HEK293 (cell line): ENCODE results near the gene KCTD2.

Source experiments
- BCL11A ChIP-seq: fragments of 450-650 bp; formaldehyde crosslinking; IDR thresholded peaks from 2 replicates; pipeline ENCODE4 v1.5.1; 2016; ENCODE audit warnings: low read depth, missing biosample characterization, missing genetic modification characterization
- BCL11B ChIP-seq: fragments of 450-650 bp; formaldehyde crosslinking; IDR thresholded peaks from 2 replicates; pipeline ENCODE4 v1.5.1; 2016; ENCODE audit warnings: low read depth, missing biosample characterization, missing genetic modification characterization
- CTCF ChIP-seq: fragments of 450-650 bp; formaldehyde crosslinking; IDR thresholded peaks from 2 replicates; pipeline ENCODE4 v1.5.1; 2016; ENCODE audit warnings: missing biosample characterization, missing genetic modification characterization
- EGR2 ChIP-seq: fragments of 450-650 bp; formaldehyde crosslinking; IDR thresholded peaks from 2 replicates; pipeline ENCODE4 v1.5.1; 2016; ENCODE audit warnings: low read depth, missing biosample characterization, missing genetic modification characterization
- HIC1 ChIP-seq: fragments of 450-650 bp; formaldehyde crosslinking; IDR thresholded peaks from 2 replicates; pipeline ENCODE4 v1.5.1; 2016; ENCODE audit warnings: missing biosample characterization, missing genetic modification characterization
- PRDM2 ChIP-seq: fragments of 450-650 bp; formaldehyde crosslinking; IDR thresholded peaks from 2 replicates; pipeline ENCODE4 v1.5.1; 2016; ENCODE audit warnings: missing biosample characterization, missing genetic modification characterization, borderline replicate concordance
- SCRT2 ChIP-seq: fragments of 450-650 bp; formaldehyde crosslinking; IDR thresholded peaks from 2 replicates; pipeline ENCODE4 v1.5.1; 2016; ENCODE audit warnings: missing biosample characterization, missing genetic modification characterization
- SP7 ChIP-seq: fragments of 450-650 bp; formaldehyde crosslinking; IDR thresholded peaks from 2 replicates; pipeline ENCODE4 v1.5.1; 2016; ENCODE audit warnings: missing biosample characterization, missing genetic modification characterization
- ZBTB10 ChIP-seq: fragments of 450-650 bp; formaldehyde crosslinking; IDR thresholded peaks from 2 replicates; pipeline ENCODE4 v1.5.1; 2016; ENCODE audit warnings: missing biosample characterization, missing genetic modification characterization
- ZBTB26 ChIP-seq: fragments of 450-650 bp; formaldehyde crosslinking; optimal IDR thresholded peaks from 2 replicates; pipeline ENCODE3; 2016; ENCODE audit warnings: missing biosample characterization, mild to moderate bottlenecking, missing genetic modification characterization
- ZBTB8A ChIP-seq: fragments of 450-650 bp; formaldehyde crosslinking; IDR thresholded peaks from 2 replicates; pipeline ENCODE4 v1.5.1; 2016; ENCODE audit warnings: missing biosample characterization, missing genetic modification characterization
- ZFP69B ChIP-seq: fragments of 450-650 bp; formaldehyde crosslinking; IDR thresholded peaks from 2 replicates; pipeline ENCODE4 v1.5.1; 2016; ENCODE audit warnings: missing biosample characterization, missing genetic modification characterization
- ZNF10 ChIP-seq: fragments of 450-650 bp; formaldehyde crosslinking; IDR thresholded peaks from 2 replicates; pipeline ENCODE4 v1.5.1; 2017; ENCODE audit warnings: missing biosample characterization, missing genetic modification characterization
- ZNF24 ChIP-seq: fragments of 450-650 bp; formaldehyde crosslinking; IDR thresholded peaks from 2 replicates; pipeline ENCODE4 v1.5.1; 2016; ENCODE audit warnings: missing biosample characterization, missing genetic modification characterization
- ZNF302 ChIP-seq: fragments of 450-650 bp; formaldehyde crosslinking; IDR thresholded peaks from 2 replicates; pipeline ENCODE4 v1.5.1; 2016; ENCODE audit warnings: missing biosample characterization, missing genetic modification characterization, low read depth
- ZNF488 ChIP-seq: fragments of 450-650 bp; formaldehyde crosslinking; IDR thresholded peaks from 2 replicates; pipeline ENCODE4 v1.5.1; 2016; ENCODE audit warnings: missing biosample characterization, missing genetic modification characterization
- ZNF521 ChIP-seq: fragments of 450-650 bp; formaldehyde crosslinking; IDR thresholded peaks from 2 replicates; pipeline ENCODE4 v1.5.1; 2017; ENCODE audit warnings: missing biosample characterization, mild to moderate bottlenecking, missing genetic modification characterization
- ZNF549 ChIP-seq: fragments of 450-650 bp; IDR thresholded peaks from 2 replicates; pipeline ENCODE4 v1.5.1; 2018; ENCODE audit warnings: missing biosample characterization, missing genetic modification characterization, mild to moderate bottlenecking, inconsistent platforms, moderate library complexity
- ZNF610 ChIP-seq: fragments of 450-650 bp; formaldehyde crosslinking; IDR thresholded peaks from 2 replicates; pipeline ENCODE4 v1.5.1; 2016; ENCODE audit warnings: missing biosample characterization, missing genetic modification characterization, borderline replicate concordance
- ZNF629 ChIP-seq: fragments of 450-650 bp; formaldehyde crosslinking; IDR thresholded peaks from 2 replicates; pipeline ENCODE4 v1.5.1; 2017; ENCODE audit warnings: missing biosample characterization, missing genetic modification characterization
- ZNF664 ChIP-seq: fragments of 450-650 bp; formaldehyde crosslinking; IDR thresholded peaks from 2 replicates; pipeline ENCODE4 v1.5.1; 2016; ENCODE audit warnings: missing biosample characterization, missing genetic modification characterization
- ZNF776 ChIP-seq: fragments of 450-650 bp; formaldehyde crosslinking; IDR thresholded peaks from 2 replicates; pipeline ENCODE4 v1.5.0; 2017; ENCODE audit warnings: missing biosample characterization, missing genetic modification characterization, borderline replicate concordance
- ZSCAN23 ChIP-seq: fragments of 450-650 bp; formaldehyde crosslinking; IDR thresholded peaks from 2 replicates; pipeline ENCODE4 v1.5.1; 2016; ENCODE audit warnings: missing biosample characterization, missing genetic modification characterization

The KCTD2 gene

GRCh38 chr17:75046407-75047289, at the start of gene KCTD2, which contains the start of gene ATP5PD (continued):
- TF ChIP-seq ZNF488 (tag by site-specific recombination), result no peak
- peak; percentile 90 for TF ChIP-seq ZBTB26
- TF ChIP-seq SP7 (tag by site-specific recombination), result peak; percentile 68; the same call in 1 of the 2 replicates
- peak; percentile 71 for TF ChIP-seq ZBTB10 (tag by site-specific recombination)
- peak; percentile 88; the same call in 1 of the 2 replicates for TF ChIP-seq PRDM2 (tag by site-specific recombination)
- TF ChIP-seq ZNF629 (tag by site-specific recombination), result peak; percentile 83
- TF ChIP-seq ZNF549, result no peak
- TF ChIP-seq BCL11A (tag by site-specific recombination), result 0 out of 2 replicates have a peak, but pooled peaks have one; percentile 23
- TF ChIP-seq ZNF10 (tag by site-specific recombination), result peak; percentile 78
- no peak for TF ChIP-seq ZNF521 (tag by site-specific recombination)
- TF ChIP-seq ZBTB8A (tag by site-specific recombination), result peak; percentile 95
- TF ChIP-seq ZFP69B (tag by site-specific recombination), result peak; percentile 64
- TF ChIP-seq ZNF776 (tag by site-specific recombination), result no peak
- TF ChIP-seq ZNF302 (tag by site-specific recombination), result no peak
- TF ChIP-seq BCL11B, result peak; percentile 88; the same call in 1 of the 2 replicates
- 0 out of 2 replicates have a peak, but pooled peaks have one; percentile 15 for TF ChIP-seq SCRT2
- 0 out of 2 replicates have a peak, but pooled peaks have one; percentile 45 for TF ChIP-seq CTCF (tag by site-specific recombination)
- TF ChIP-seq ZSCAN23 (tag by site-specific recombination), result no peak
- peak; percentile 95 for TF ChIP-seq ZNF664 (tag by site-specific recombination)
- TF ChIP-seq EGR2 (tag by site-specific recombination), result peak; percentile 84
- peak; percentile 86 for TF ChIP-seq HIC1 (tag by site-specific recombination)
- peak; percentile 55; the same call in 1 of the 2 replicates for TF ChIP-seq ZNF610 (tag by site-specific recombination)
- peak; percentile 29; the same call in 1 of the 2 replicates for TF ChIP-seq ZNF24 (tag by site-specific recombination)
